Measurements from ENCODE around the gene MTA1.
A peak's percentile ranks its signal among the peaks of the same experiment; 100 is the strongest.

Gene MTA1

DNA sequence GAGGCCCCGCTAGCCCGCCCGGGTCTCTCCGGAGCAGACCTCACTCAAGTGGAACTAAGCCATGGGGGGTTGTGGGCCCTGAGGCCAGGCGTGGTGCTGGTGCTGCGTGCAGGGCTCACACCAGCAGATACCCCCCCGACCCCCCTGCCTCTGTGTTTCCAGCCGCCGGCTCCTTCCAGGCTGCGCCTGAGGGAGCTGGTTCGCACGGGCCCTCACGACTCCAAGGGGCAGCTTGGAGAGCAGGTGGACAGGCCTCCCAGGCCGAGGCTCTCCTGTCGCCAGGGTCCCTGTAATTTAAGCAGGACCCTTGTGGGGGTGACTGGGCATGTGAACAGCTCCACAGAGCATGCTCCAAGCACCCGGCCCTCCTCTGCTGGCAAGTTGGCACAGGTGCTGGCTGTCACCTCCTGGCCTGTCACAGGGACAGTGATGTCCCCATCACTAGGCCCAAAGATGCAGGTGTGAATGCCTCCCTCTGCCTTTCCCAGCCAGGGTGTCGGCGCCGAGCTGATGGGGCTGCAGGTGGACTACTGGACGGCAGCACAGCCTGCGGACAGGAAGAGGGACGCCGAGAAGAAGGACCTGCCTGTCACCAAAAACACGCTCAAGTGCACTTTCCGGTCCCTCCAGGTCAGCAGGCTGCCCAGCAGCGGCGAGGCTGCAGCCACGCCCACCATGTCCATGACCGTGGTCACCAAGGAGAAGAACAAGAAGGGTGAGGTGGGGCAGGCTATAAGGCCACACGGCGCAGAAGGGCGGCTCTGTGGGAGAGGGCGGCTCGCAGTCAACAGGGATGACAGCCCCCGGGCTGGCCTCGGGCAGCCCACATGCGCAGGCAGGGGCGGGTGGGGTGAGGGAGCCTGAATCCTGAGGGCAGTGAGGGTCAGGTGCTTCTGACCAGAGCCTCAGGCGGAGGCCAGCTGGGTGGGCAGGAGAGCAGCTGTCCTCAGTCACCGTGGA, 27.2 kb upstream of the MTA1 start:
- no peak overlapping the region for H3K4me3 ChIP-seq (ENCODE audit: low read depth, low read length)
- DNase-seq (ENCODE audit: low read depth) = no peak

GRCh38 chr14:105393151-105393550, 26.5 kb upstream of the MTA1 start:
- TF ChIP-seq, protein P1, sequence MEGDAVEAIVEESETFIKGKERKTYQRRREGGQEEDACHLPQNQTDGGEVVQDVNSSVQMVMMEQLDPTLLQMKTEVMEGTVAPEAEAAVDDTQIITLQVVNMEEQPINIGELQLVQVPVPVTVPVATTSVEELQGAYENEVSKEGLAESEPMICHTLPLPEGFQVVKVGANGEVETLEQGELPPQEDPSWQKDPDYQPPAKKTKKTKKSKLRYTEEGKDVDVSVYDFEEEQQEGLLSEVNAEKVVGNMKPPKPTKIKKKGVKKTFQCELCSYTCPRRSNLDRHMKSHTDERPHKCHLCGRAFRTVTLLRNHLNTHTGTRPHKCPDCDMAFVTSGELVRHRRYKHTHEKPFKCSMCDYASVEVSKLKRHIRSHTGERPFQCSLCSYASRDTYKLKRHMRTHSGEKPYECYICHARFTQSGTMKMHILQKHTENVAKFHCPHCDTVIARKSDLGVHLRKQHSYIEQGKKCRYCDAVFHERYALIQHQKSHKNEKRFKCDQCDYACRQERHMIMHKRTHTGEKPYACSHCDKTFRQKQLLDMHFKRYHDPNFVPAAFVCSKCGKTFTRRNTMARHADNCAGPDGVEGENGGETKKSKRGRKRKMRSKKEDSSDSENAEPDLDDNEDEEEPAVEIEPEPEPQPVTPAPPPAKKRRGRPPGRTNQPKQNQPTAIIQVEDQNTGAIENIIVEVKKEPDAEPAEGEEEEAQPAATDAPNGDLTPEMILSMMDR (IDR thresholded peaks at IDR 0.05; ENCODE audit: low read depth, low read length, missing control alignments) = no peak
- no peak for DNase-seq (ENCODE audit: low read depth)
- no peak overlapping the region for H3K4me3 ChIP-seq (ENCODE audit: low read depth, low read length)

More for the DNA sequence above, 27.2 kb upstream of the MTA1 start:
- TF ChIP-seq, protein P1 (IDR thresholded peaks at IDR 0.05; ENCODE audit: low read depth, low read length, missing control alignments) = no peak

DNA sequence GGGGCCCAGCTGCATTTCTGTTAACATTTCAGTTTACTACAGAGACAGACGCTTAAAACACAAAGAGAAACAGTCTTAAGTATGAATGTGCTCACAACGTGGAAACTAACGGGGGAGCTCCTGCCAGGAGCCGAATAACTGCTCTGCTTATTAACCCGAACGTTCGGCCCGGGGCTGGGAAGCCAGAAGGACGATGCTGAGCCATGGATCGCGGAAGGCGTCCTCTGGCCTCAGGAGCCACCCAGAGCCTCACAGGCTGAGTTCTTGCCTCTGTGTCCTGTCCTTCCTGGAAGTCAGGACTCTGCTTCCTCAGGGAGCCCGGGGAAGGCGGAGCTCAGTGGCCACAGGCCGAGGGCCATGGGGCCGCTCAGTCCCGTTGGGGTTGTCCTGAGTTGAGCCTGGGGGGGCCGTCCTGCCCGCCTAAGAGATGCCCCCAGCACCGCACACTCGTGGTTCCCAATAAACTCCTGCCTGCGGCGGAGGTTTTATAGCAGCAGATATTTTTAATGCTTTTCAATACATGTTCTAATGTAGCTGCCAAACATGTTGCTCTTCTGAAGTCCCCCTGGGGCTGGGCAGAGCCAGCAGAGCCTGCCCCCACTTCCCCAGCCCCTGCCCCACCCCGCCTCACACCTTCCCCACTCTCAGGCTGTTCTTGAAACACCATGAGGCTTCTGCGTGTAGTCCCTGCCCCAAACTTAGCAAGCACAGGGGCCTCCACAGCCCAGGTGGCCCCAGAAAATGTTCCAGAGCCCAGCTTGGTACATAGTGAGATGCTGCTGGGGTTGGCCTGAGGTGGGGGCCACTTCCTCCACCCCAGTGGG, 24.7 kb upstream of the MTA1 start:
- TF ChIP-seq, protein P1 (IDR thresholded peaks at IDR 0.05; ENCODE audit: low read depth, low read length, missing control alignments) = no peak
- no peak overlapping the region for H3K4me3 ChIP-seq (ENCODE audit: low read depth, low read length)
- no peak for DNase-seq (ENCODE audit: low read depth)

- TF ChIP-seq, protein P1 (IDR thresholded peaks at IDR 0.05; ENCODE audit: low read depth, low read length, missing control alignments) = no peak
- H3K4me3 ChIP-seq (ENCODE audit: low read depth, low read length) = no peak overlapping the region
- no peak for DNase-seq (ENCODE audit: low read depth)
These were observed 24.1 kb upstream of the MTA1 start for GRCh38 chr14:105395538-105395854.

DNA sequence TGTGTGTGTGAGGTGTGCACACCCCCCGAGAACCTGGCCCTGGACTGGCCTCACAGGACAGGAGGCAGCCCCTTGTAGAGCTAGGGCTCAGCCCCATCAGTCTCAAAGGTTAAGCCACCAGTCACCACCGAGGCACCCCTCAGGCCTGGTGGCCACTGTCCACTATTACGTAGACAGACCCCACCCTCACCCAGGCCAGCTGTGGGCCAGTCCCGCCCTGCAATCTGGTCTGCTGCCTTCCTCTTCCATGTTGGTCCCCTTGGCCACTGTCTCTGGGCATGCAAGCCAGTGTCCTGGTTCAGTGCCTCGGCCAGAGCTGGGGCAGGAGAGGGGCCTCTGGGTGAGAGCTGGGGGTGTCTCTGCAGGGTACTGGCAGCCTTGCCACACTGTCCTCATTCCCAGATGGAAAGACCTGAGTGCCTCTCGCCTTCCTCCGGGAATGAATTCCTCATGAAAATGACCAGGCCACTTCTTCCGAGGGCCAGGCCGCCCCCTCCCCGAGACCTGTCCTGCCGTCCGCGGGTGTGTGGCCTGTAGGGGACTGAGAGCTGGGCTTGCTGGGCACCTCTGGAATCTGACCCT, 22.2 kb upstream of the MTA1 start:
- peak overlapping the region; percentile 10; the same call in 1 of the 2 replicates for H3K4me3 ChIP-seq (ENCODE audit: low read depth, low read length)
- DNase-seq (ENCODE audit: low read depth) = no peak
- TF ChIP-seq, protein P1 (IDR thresholded peaks at IDR 0.05; ENCODE audit: low read depth, low read length, missing control alignments) = no peak

- DNase-seq (ENCODE audit: low read depth) = peak; percentile 48
- TF ChIP-seq, protein P1 (IDR thresholded peaks at IDR 0.05; ENCODE audit: low read depth, low read length, missing control alignments) = peak; percentile 17
- H3K4me3 ChIP-seq (ENCODE audit: low read depth, low read length) = peak within 1 kb of the TSS; percentile 96
These were observed 21.4 kb upstream of the MTA1 start, which contains the start of gene TEX22 for GRCh38 chr14:105398044-105398725. Gene TEX22 (plus strand): TSS chr14:105398538. CDS start chr14:105399341, 803 bp downstream.
